SK-N-DZ (cell line): Measurements from ENCODE around the gene PPP1R37.

Experiments
- DNase-seq: peaks from one replicate; pipeline ENCODE4 v3.0.0-alpha.2; 2015; ENCODE audit warnings: low spot score

PPP1R37 gene

DNA sequence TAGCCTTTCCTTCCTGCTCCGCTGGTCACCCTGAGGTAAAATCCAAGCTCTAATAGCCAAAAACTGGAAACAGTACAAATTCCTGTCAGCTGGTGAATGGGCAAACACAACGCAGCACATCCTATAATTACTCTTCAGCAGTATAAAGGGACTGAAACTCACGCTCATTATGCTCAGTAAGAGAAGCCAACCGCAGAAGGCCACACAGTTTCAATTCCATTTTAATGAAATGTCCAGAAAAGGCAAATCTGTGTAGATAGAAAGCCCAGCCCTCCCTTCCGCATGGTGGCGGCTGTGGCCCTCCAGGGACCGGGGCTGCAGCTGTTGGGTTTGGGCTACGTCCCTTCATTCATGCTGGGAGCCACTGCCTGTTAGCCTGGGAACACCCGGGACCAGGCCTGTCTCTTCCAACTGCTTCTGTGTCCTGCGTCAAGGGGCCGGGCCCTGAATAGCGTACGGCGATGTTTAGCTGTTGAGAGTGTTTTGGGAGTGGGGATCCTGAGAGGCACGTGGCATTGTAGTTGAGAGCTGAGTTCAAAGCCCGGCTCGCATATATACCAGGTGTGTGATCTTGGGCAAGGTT, 44.3 kb downstream of the PPP1R37 start:
- DNase-seq: no peak

- DNase-seq: no peak
Observed at GRCh38 chr19:45138303-45138751, 45.3 kb downstream of the PPP1R37 start.

DNA sequence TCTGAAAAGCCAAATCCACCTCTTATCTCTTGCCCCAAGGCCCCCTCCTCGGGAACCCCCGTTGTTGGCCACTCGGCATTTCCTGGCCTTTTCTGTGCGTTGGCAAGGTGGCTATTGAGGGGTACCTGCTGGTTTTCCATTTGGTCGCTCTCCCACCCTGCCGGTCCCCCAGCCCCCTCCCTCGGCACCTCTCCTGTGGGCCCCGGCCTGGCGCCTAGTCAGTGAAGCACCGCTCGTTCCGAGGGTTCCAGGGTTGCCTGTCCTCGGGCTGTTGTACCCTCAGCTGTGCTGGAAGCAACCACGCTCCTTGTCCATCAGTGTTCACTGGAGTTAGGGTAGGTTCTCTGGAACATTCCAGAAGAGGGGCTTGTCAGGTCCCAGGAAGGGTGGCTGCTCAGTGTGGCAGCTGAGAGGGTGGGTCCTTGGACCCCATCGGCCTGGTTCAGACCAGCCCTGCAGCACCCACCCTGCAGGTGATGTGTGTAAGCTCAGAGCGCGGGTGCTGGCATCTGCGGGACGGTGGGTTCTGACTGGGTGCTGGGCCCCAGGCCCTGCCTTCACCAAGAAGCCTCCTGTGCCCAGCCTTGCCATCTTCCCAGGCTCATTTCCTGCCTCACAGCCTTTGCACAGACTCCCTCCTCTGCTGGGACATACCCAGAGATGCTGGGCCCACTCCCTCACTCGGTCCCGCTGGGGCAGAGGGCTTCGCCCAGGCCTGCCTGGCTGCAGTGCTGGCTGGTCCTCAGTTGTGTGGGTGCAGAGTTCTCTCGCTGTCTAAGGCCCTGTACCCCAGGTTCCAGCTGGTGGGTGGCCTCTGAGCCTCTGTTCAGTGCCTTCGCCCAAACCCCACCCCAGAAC, 46.5 kb downstream of the PPP1R37 start:
- DNase-seq: no peak

DNA sequence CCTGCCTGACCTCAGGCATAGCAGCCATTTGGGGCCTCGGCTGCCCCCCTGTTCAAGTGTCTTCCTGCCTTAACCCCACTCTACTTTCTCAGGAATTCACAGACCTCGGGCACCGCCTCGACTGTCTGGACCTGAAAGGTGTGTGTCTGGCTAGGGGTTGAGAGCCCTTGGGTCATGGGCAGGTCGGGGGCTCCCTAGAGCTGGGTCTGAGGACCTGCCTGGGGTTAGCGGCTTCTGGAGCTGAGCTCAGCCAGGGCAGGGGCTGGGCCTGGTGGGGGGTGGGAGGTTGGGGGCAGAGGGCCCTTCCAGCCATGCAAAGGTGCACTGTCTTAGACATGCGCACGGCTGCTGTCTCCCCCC, 47.1 kb downstream of the PPP1R37 start:
- DNase-seq: no peak

GRCh38 chr19:45140533-45140932, 47.6 kb downstream of the PPP1R37 start:
- DNase-seq: no peak

GRCh38 chr19:45141203-45141900, 48.4 kb downstream of the PPP1R37 start:
- no peak for DNase-seq

GRCh38 chr19:45142016-45142725, 49.2 kb downstream of the PPP1R37 start:
- DNase-seq: no peak

GRCh38 chr19:45142726-45143110, 49.7 kb downstream of the PPP1R37 start:
- DNase-seq: no peak

DNA sequence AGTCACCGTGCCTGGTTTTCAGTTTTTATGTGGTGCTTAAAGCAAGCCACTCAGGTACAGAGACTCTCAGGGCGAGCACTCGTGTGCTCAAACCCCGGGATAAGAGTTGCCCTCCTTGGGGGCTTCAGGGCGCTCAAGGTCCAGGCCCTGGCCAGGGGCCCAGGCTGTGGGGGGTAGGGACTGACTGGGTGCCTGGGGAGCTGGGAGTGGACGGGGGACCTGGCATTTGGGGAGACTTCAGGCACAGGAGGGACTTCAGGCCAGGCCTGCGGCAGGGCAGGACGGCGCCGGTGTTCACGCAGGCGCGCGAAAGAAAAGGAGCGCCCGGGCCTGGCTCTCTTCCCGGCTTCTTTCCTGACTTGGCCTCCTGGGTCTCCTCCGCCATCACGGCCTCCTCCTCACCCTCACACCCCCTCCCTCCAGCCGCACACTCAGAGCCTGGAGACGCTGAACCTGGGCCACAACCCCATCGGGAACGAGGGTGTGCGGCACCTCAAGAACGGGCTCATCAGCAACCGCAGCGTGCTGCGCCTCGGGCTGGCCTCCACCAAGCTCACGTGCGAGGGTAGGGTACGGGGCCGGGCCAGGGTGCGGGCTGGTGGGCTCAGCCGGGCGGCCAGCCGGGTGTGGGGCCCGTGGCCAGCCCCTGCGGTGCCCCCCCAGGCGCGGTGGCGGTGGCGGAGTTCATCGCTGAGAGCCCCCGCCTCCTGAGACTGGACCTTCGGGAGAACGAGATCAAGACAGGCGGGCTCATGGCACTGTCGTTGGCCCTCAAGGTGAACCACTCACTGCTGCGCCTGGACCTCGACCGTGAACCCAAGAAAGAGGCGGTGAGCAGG, 51.7 kb downstream of the PPP1R37 start:
- DNase-seq: no peak

GRCh38 chr19:45145270-45146189, 52.6 kb downstream of the PPP1R37 start:
- DNase-seq: no peak

- no peak for DNase-seq
Observed at GRCh38 chr19:45146251-45146650, 53.3 kb downstream of the PPP1R37 start.

DNA sequence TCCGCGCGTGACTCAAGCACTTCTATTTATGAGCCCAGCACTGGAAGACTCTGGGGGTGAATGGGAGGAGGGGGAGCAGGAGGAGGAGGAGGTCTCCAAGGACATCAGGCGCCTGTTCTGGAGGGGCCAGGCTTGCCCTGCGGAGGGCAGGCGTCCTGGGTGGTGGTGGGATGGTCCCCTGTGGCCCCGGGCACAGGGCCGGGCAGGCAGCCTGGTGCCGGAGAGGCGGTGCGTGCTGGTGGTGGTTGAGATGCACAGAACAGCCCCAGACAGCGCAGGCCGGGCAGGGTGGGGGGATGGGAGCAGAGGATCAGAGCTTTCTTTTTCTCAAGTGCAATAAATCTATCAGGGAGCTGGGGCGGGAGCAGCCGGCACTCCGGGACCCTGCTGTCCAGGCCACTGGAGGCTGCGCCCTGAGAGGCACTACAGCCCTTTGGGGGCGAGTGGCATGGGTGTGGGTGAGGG, 53.8 kb downstream of the PPP1R37 start:
- no peak for DNase-seq

DNA sequence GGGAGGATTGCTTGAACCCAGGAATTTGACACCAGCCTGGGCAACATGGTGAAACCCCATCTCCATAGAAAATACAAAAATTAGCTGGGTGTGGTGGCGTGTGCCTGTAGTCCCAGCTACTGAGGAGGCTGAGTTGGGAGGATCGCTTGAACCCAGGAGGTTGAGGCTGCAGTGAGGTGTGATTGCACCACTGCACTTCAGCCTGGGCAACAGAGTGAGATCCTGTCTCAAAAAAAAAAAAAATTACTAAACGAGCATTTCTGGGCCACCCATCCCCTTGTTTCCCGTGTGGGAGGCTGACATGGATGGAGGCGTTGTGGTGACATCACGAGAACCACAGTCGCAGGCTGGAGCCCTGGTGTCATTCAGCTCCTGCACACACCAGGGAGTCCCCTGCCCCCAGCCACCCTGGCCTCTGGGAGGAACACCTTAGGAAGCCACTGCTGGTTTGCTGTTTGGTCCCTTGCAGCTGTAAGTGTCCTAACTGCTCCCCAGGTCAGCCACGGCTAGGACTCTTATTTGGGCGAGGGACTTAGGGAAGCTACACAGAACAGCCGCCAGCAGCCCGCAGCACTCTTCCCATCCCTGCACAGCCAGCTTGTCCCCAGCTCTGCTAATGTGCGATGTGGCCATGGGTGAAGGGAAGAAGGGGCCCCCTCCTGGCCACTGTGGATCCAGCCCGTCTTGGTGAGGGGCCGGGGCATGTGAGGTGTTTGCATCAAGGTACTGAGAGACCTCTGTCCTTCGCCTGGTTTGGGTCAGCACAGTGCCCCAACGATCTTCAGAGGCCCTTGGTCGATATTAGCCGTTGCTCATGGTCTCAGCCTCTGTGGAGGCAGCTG, 55.1 kb downstream of the PPP1R37 start:
- no peak for DNase-seq

DNA sequence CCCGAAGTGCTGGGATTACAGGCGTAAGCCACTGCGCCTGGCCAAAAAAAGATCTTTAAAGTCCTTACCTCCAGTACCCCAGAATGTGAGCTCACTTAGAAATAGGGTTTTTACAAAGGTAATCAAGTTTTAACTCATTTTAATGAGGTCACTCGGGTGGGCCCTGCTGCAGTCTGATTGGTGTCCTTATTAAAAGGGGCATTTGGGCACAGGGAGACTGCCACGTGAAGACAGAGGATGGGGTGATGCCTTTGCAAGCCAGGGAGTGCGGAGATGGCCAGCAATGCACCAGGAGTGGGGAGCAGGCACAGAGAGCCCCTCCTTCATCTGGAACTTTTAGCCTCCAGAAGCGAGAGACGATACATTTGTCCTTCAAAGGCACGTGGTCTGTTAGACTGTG, 56.1 kb downstream of the PPP1R37 start:
- no peak for DNase-seq

DNA sequence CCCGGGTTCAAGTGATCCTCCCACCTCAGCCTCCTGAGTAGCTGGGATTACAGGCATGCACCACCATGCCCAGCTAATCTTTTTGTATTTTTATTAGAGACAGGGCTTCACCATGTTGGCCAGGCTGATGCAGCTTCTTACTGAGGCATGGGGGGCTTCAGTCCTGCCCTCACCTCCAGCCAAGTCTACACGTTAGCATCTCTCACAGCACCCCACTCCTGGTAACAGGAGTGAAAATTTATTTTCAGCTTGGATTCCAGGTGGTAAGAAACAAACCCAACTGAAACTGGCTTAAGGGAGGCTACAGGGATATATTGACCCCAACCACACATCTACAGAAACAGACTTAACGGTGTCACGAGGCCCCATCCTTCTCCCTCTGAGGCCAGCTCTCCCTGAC, 57.2 kb downstream of the PPP1R37 start:
- no peak for DNase-seq

- no peak for DNase-seq
Observed at GRCh38 chr19:45150751-45151281, 57.8 kb downstream of the PPP1R37 start.

DNA sequence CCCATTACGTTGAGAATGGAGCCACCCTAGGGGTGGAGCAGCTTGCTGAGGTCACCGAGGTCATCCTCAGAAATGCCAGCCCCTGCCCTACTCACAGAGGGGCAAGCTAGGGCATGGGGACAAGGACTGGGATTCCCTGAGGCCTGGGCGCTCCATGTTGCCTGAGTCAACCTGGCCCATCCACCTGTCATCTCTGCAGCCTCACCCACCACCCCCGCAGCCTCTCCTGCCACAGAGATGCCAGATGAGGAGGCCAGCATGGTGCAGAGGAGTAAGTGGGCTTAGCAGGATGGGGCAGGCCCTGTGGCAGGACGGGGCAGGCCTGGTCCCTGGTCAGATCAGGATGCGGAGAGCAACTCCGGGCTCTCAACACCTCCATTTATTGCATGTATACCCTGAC, 58.3 kb downstream of the PPP1R37 start:
- no peak for DNase-seq

DNA sequence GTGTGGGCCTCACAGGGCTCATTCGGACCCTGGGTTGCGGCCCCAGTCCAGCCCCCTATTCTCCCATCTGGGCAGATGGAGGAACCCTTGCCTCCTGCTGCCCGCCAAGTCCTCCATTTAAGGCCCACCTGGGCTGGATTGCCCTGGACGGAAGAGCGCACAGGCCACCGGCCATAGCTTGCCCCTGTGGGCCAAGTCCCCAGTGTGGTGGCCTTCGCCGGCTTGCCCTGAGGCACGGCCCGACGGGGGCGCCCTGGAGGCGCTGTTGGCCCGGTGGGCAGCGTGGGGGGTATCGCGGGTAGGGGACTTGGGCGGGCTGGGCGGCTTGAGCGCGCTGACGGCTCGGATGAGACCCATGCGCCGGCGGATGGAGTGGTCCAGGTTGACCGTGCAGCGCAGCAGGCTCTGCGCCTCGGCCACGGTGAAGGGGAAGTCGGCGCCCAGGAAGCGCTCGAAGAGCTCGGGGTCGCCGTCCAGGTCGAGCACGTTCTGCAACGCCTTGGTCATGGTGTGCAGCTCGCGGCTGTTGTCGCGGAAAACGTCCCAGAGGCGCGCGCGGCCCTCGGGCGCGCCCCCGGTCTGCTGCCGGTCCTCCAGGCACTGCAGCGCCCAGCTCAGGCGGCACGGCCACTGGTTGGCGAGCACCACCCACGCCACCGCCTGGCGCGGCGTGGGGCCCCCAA, 59.0 kb downstream of the PPP1R37 start:
- DNase-seq: no peak
